ENCODE data around the gene MLH1.

DNA sequence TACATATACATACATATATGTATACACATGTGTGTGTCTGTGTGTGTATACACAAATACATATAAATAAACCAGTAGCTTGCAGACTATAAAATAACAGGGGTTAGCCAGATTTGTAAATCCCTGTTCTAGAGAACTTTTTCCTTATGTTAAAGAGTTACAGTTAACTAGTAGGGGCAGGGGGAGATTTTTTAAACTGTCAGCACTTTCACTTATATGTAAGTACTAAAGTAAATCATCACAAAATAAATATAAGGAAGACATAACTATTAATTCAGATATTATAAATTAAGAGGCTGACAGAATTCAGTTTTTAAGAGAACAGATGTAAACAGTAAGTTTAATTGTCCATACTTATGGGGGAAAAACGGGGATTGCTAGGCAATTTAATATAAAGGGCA, 107.1 kb downstream of the MLH1 start:
- TF ChIP-seq ELF4 (CRISPR knock-in tag; IDR thresholded peaks at IDR 0.05; ENCODE audit: low read depth) (no peak), SP1 (CRISPR knock-in tag; conservative IDR thresholded peaks at IDR 0.05) (no peak), TEAD4 (CRISPR knock-in tag; IDR thresholded peaks at IDR 0.05) (no peak), CREB1 (CRISPR knock-in tag; IDR thresholded peaks at IDR 0.05) (no peak)
- TF ChIP-seq, protein P1, sequence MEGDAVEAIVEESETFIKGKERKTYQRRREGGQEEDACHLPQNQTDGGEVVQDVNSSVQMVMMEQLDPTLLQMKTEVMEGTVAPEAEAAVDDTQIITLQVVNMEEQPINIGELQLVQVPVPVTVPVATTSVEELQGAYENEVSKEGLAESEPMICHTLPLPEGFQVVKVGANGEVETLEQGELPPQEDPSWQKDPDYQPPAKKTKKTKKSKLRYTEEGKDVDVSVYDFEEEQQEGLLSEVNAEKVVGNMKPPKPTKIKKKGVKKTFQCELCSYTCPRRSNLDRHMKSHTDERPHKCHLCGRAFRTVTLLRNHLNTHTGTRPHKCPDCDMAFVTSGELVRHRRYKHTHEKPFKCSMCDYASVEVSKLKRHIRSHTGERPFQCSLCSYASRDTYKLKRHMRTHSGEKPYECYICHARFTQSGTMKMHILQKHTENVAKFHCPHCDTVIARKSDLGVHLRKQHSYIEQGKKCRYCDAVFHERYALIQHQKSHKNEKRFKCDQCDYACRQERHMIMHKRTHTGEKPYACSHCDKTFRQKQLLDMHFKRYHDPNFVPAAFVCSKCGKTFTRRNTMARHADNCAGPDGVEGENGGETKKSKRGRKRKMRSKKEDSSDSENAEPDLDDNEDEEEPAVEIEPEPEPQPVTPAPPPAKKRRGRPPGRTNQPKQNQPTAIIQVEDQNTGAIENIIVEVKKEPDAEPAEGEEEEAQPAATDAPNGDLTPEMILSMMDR (IDR thresholded peaks at IDR 0.05): no peak
- TF ChIP-seq, protein P2, sequence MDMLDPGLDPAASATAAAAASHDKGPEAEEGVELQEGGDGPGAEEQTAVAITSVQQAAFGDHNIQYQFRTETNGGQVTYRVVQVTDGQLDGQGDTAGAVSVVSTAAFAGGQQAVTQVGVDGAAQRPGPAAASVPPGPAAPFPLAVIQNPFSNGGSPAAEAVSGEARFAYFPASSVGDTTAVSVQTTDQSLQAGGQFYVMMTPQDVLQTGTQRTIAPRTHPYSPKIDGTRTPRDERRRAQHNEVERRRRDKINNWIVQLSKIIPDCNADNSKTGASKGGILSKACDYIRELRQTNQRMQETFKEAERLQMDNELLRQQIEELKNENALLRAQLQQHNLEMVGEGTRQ (CRISPR knock-in tag; IDR thresholded peaks at IDR 0.05): no peak
- TF ChIP-seq, protein P3, sequence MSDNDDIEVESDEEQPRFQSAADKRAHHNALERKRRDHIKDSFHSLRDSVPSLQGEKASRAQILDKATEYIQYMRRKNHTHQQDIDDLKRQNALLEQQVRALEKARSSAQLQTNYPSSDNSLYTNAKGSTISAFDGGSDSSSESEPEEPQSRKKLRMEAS (CRISPR knock-in tag; IDR thresholded peaks at IDR 0.05): no peak
- TF ChIP-seq, protein P4, sequence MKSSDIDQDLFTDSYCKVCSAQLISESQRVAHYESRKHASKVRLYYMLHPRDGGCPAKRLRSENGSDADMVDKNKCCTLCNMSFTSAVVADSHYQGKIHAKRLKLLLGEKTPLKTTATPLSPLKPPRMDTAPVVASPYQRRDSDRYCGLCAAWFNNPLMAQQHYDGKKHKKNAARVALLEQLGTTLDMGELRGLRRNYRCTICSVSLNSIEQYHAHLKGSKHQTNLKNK (CRISPR knock-in tag; IDR thresholded peaks at IDR 0.05): no peak
- TF ChIP-seq, protein P5, sequence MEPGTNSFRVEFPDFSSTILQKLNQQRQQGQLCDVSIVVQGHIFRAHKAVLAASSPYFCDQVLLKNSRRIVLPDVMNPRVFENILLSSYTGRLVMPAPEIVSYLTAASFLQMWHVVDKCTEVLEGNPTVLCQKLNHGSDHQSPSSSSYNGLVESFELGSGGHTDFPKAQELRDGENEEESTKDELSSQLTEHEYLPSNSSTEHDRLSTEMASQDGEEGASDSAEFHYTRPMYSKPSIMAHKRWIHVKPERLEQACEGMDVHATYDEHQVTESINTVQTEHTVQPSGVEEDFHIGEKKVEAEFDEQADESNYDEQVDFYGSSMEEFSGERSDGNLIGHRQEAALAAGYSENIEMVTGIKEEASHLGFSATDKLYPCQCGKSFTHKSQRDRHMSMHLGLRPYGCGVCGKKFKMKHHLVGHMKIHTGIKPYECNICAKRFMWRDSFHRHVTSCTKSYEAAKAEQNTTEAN (CRISPR knock-in tag; IDR thresholded peaks at IDR 0.05): no peak
- TF ChIP-seq, protein P6, sequence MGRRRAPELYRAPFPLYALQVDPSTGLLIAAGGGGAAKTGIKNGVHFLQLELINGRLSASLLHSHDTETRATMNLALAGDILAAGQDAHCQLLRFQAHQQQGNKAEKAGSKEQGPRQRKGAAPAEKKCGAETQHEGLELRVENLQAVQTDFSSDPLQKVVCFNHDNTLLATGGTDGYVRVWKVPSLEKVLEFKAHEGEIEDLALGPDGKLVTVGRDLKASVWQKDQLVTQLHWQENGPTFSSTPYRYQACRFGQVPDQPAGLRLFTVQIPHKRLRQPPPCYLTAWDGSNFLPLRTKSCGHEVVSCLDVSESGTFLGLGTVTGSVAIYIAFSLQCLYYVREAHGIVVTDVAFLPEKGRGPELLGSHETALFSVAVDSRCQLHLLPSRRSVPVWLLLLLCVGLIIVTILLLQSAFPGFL (CRISPR knock-in tag; IDR thresholded peaks at IDR 0.05; ENCODE audit: borderline replicate concordance): no peak

All from WTC11 (cell line).